ENCODE data around the gene EXOC3L1. TPM values are rescaled to one million over a fixed set of nuclear protein-coding genes. Genes with fewer than 3 reads are reported as not detected.
A peak's percentile ranks its signal among the peaks of the same experiment; 100 is the strongest.

EXOC3L1 gene
- total and polyA plus RNA-seq, 2 of the 4 experiments (the other 2 are of a cell fraction): not detected

- TF ChIP-seq NFE2L2 (IDR thresholded peaks at IDR 0.05; ENCODE audit: low read depth, low read length) (peak; percentile 42; the same call in 1 of the 2 replicates), POLR2A (IDR thresholded peaks at IDR 0.05; ENCODE audit: low read depth, low read length) (no peak), RFX5 (IDR thresholded peaks at IDR 0.05; ENCODE audit: low read depth, low read length) (no peak)
- Histone ChIP-seq H3K14ac (replicated peaks; ENCODE audit: low read depth, low read length) (peak overlapping the region; percentile 53; the same call in 1 of the 2 replicates), H2BK120ac (ENCODE audit: low read depth, low read length) (no peak overlapping the region), H2AK5ac (ENCODE audit: low read depth, low read length) (peak overlapping the region; percentile 35; the same call in 1 of the 2 replicates), H3K4me2 (ENCODE audit: low read depth, low read length) (no peak overlapping the region), H3K23ac (ENCODE audit: low read depth, low read length) (no peak overlapping the region), H4K5ac (ENCODE audit: low read depth, low read length) (no peak overlapping the region), H4K91ac (ENCODE audit: insufficient read depth, low read depth, low read length) (peak overlapping the region; percentile 55; the same call in 1 of the 2 replicates), H3K9me1 (ENCODE audit: insufficient read depth, low read length) (peaks cover 20% of the 10 kb centered on the region), H2BK15ac (ENCODE audit: low read depth, low read length) (no peak overlapping the region), H4K20me1 (ENCODE audit: insufficient read depth, low read length) (0 out of 2 replicates have a peak, but pooled peaks cover 6% of the 10 kb centered on the region), H4K8ac (ENCODE audit: low read depth in 2 of 2, low read length in 2 of 2) (no peak overlapping the region; a peak in 1 of 4 replicates), H2BK5ac (ENCODE audit: low read depth, low read length, poor library complexity, severe bottlenecking) (peak overlapping the region; percentile 56), H3K4me3 (ENCODE audit: insufficient read depth, low read depth, low read length) (no peak overlapping the region), H3K27me3 (ENCODE audit: control insufficient read depth, insufficient read depth, low read length) (no peaks in the 10 kb centered on the region), H2AK9ac (replicated peaks; ENCODE audit: low read depth, low read length, poor library complexity) (peak overlapping the region; percentile 85), H3K79me1 (ENCODE audit: low read depth in 1 of 2, low read length in 2 of 2) (peaks cover 0 to 9% of the 10 kb centered on the region in 2 experiments; a peak in 1 of 4 replicates), H2AFZ (replicated peaks; ENCODE audit: low read length, poor library complexity) (peak overlapping the region; percentile 82), H3K36me3 (ENCODE audit: control insufficient read depth, insufficient read depth, low read length) (peaks cover 12% of the 10 kb centered on the region), H3K4me1 (ENCODE audit: control insufficient read depth, insufficient read depth, low read length) (peaks cover 8% of the 10 kb centered on the region), H2BK20ac (ENCODE audit: low read depth, low read length) (no peak overlapping the region), H3K27ac (ENCODE audit: insufficient read depth, low read length) (no peak overlapping the region), H3K4ac (ENCODE audit: low read depth, low read length) (peak overlapping the region; percentile 54), H3K18ac (ENCODE audit: low read depth, low read length) (no peak overlapping the region), H3K56ac (ENCODE audit: extremely low read depth, insufficient read depth, low read length) (0 out of 2 replicates have a peak overlapping the region, but pooled peaks have one; percentile 6), H3K9ac (ENCODE audit: low read depth, low read length) (no peak overlapping the region), H3K9me3 (ENCODE audit: control insufficient read depth, insufficient read depth, low read length) (no peaks in the 10 kb centered on the region)
- dilution Hi-C loops (cut with HindIII; ENCODE audit: low sequenced_read_pairs, unreplicated experiment): no loop called here
- intact Hi-C loops (cut with micrococcal nuclease): no loop called here
- peak; percentile 44 for DNase-seq
- BruUV-seq (replicated peaks): no TSS peak
- in situ Hi-C loops (cut with MboI; ENCODE audit: low sequenced_read_pairs): no loop called here
- peak; percentile 75 for ATAC-seq (ENCODE audit: low read depth)
- POLR2A ChIA-PET (ENCODE audit: unreplicated experiment): no interaction called here
- CTCF ChIA-PET: no interaction called here
- WGBS, 2 experiments (ENCODE audit: extremely low coverage in 2 of 2, insufficient read length in 1 of 2): 64% methylated on average over 16 of the region's 21 CpGs; no CpG with 5 or more reads in 1 of the 2 experiments
These were observed 17.5 kb upstream of the EXOC3L1 start for GRCh38 chr16:67207249-67208091.
